ENCODE data around the gene RGL2. TPM values are rescaled to one million over a fixed set of nuclear protein-coding genes. Genes with fewer than 3 reads are reported as not detected.

RGL2 gene
- total RNA-seq, 1 experiment from 2014 or later: 16.0 TPM

- no peak for DNase-seq (ENCODE audit: extremely low read depth, low read depth)
These were observed 18.1 kb upstream of the RGL2 start for GRCh38 chr6:33316603-33317418.

- DNase-seq (ENCODE audit: extremely low read depth, low read depth): no peak
These were observed 17.3 kb upstream of the RGL2 start for GRCh38 chr6:33315793-33316602.

- no peak for DNase-seq (ENCODE audit: extremely low read depth, low read depth)
These were observed 16.4 kb upstream of the RGL2 start for GRCh38 chr6:33314943-33315792.

- DNase-seq (ENCODE audit: extremely low read depth, low read depth): no peak
These were observed 15.8 kb upstream of the RGL2 start for GRCh38 chr6:33314515-33314942.

GRCh38 chr6:33313709-33314514 lies 15.2 kb upstream of the RGL2 start, which contains the start of gene TAPBP:
TSS of gene TAPBP (minus strand) at chr6:33314078. CDS start at chr6:33314041, 37 bp downstream.
- DNase-seq (ENCODE audit: extremely low read depth, low read depth): no peak

- no peak for DNase-seq (ENCODE audit: extremely low read depth, low read depth)
These were observed 14.5 kb upstream of the RGL2 start for GRCh38 chr6:33313105-33313708.

- no peak for DNase-seq (ENCODE audit: extremely low read depth, low read depth)
These were observed 13.8 kb upstream of the RGL2 start for GRCh38 chr6:33312361-33313104.

- DNase-seq (ENCODE audit: extremely low read depth, low read depth): no peak
These were observed 7.6 kb upstream of the RGL2 start for GRCh38 chr6:33306356-33306755.

GRCh38 chr6:33305052-33305451 lies 6.3 kb upstream of the RGL2 start:
- no peak for DNase-seq (ENCODE audit: extremely low read depth, low read depth)

GRCh38 chr6:33304216-33304615 lies 5.5 kb upstream of the RGL2 start:
- DNase-seq (ENCODE audit: extremely low read depth, low read depth): no peak

GRCh38 chr6:33301877-33302276 lies 3.1 kb upstream of the RGL2 start:
- no peak for DNase-seq (ENCODE audit: extremely low read depth, low read depth)

GRCh38 chr6:33299237-33299944 lies 649 bp upstream of the RGL2 start:
- peak; percentile 79 for DNase-seq (ENCODE audit: extremely low read depth, low read depth)

GRCh38 chr6:33297956-33298772 lies 578 bp downstream of the RGL2 start:
- no peak for DNase-seq (ENCODE audit: extremely low read depth, low read depth)

- no peak for DNase-seq (ENCODE audit: extremely low read depth, low read depth)
These were observed 1.3 kb downstream of the RGL2 start for GRCh38 chr6:33297406-33297955.

GRCh38 chr6:33296797-33297405 lies 1.8 kb downstream of the RGL2 start:
- no peak for DNase-seq (ENCODE audit: extremely low read depth, low read depth)

GRCh38 chr6:33295621-33296369 lies 2.9 kb downstream of the RGL2 start:
- DNase-seq (ENCODE audit: extremely low read depth, low read depth): no peak

Measured in NCI-H460 (cell line).